NB4 (cell line): Measurements from ENCODE around the gene CD300LB.

Experiments used
- MYC ChIP-seq: IDR thresholded peaks from 2 replicates; pipeline ENCODE4 v1.6.1; 2011; ENCODE audit warnings: low read depth, low read length
- POLR2A ChIP-seq: IDR thresholded peaks from 2 replicates; pipeline ENCODE4 v1.6.1; 2011; ENCODE audit warnings: mild to moderate bottlenecking; ENCODE audit not compliant: insufficient read length; ENCODE audit errors: extremely low read depth
- TF ChIP-seq, protein P1 (sequence below): IDR thresholded peaks from one replicate; pipeline ENCODE4 v1.5.1; 2012; ENCODE audit warnings: low read depth, low read length

DNA sequence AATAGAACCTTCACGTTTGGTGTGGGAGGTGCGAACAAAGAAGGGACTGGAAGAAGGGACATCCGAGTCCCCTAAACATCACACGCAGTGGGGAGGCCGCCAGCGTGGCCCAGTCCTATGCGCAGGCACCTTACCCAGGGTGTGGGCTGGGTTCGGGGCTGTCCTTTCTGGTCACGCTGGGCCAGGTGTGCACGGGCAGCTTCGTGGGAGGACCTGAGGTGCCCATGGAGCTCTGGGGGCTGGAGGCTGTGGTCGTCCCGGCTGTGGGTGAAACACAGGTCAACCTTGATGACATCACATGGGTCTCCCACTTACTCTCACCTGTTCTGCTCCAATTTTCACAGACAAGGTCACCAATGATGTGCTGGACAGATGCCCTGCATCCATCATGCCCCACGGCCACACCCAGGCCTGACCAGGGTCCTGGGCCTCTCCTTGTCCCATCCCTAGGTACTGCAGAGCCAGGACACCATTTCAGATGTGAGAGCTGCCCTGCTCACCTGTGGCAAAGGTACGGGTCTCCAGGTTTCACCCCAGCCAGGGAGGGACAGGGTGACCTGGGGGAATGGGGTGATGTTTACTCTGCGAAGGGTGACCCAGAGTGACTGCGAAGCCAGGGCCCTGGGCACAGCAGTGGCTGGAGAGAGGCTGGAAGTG lies 11.6 kb upstream of the CD300LB start:
- TF ChIP-seq, protein P1, sequence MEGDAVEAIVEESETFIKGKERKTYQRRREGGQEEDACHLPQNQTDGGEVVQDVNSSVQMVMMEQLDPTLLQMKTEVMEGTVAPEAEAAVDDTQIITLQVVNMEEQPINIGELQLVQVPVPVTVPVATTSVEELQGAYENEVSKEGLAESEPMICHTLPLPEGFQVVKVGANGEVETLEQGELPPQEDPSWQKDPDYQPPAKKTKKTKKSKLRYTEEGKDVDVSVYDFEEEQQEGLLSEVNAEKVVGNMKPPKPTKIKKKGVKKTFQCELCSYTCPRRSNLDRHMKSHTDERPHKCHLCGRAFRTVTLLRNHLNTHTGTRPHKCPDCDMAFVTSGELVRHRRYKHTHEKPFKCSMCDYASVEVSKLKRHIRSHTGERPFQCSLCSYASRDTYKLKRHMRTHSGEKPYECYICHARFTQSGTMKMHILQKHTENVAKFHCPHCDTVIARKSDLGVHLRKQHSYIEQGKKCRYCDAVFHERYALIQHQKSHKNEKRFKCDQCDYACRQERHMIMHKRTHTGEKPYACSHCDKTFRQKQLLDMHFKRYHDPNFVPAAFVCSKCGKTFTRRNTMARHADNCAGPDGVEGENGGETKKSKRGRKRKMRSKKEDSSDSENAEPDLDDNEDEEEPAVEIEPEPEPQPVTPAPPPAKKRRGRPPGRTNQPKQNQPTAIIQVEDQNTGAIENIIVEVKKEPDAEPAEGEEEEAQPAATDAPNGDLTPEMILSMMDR, result no peak
- TF ChIP-seq POLR2A (no peak), MYC (no peak)
